Measurements from ENCODE around the gene LZTS3. TPM values are rescaled to one million over a fixed set of nuclear protein-coding genes. Genes with fewer than 3 reads are reported as not detected.
A peak's percentile ranks its signal among the peaks of the same experiment; 100 is the strongest.

LZTS3 gene
- total and polyA plus RNA-seq, 2 of the 13 experiments (the other 11 are each of a cell fraction or from before 2014, with no cell fraction given), result 10.1 to 31.3 TPM

DNA sequence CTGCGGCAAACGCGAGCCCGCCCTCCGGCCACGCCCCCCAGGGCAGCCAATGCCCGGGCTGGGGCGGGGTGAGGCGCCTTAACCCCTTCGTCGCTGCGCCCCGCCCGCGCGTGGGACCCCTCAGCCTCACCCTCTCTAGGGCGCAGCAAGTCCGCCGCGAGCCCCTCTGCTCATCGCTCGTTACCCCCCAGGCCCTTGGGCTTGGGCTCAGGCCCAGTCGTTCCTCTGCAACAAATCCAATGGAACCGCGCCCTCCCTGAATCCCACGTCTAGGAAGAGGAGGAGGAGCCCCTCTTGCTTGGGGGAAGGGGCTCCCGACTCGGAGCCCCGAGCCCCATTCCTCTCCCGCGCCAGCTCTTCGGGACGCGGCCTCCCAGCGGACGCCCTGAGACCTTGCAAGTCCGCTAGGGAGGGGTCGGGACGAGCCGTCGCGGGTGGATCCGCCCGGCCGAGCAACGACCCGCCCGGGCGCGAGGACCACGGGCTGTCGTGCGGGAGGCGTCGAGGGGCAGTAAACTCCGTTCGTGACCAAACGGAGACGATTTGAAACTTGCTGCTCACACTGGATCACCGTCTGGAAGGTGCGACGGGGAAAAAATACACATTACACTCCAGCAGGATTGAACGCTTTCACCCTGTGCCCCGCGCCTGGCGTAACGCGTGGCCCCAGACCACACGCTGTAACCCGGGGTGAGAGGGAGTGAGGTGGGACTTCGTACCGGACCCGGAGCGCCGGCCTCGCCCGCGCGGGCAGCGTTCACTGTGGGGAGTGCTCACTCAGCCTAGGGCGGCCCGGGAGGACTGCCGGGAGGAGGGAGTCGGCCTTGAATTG, 477 bp upstream of the LZTS3 start (continued):
- TF ChIP-seq, protein P1, sequence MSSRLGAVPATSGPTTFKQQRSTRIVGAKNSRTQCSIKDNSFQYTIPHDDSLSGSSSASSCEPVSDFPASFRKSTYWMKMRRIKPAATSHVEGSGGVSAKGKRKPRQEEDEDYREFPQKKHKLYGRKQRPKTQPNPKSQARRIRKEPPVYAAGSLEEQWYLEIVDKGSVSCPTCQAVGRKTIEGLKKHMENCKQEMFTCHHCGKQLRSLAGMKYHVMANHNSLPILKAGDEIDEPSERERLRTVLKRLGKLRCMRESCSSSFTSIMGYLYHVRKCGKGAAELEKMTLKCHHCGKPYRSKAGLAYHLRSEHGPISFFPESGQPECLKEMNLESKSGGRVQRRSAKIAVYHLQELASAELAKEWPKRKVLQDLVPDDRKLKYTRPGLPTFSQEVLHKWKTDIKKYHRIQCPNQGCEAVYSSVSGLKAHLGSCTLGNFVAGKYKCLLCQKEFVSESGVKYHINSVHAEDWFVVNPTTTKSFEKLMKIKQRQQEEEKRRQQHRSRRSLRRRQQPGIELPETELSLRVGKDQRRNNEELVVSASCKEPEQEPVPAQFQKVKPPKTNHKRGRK (CRISPR knock-in tag; IDR thresholded peaks at IDR 0.05), result peak; percentile 64
- TF ChIP-seq GLI4 (CRISPR knock-in tag; IDR thresholded peaks at IDR 0.05; ENCODE audit: borderline replicate concordance) (peak; percentile 96; the same call in 1 of the 2 replicates), ZSCAN22 (CRISPR knock-in tag; IDR thresholded peaks at IDR 0.05) (no peak), EZH2 (conservative IDR thresholded peaks at IDR 0.05; ENCODE audit: low read depth, low read length) (no peak), ZZZ3 (CRISPR knock-in tag; IDR thresholded peaks at IDR 0.05; ENCODE audit: borderline replicate concordance) (peak; percentile 74; the same call in 1 of the 2 replicates), ZNF703 (CRISPR knock-in tag; IDR thresholded peaks at IDR 0.05; ENCODE audit: borderline replicate concordance) (peak; percentile 66; the same call in 1 of the 2 replicates), SYNCRIP (IDR thresholded peaks at IDR 0.05; ENCODE audit: insufficient read depth, low read depth, low read length) (no peak), SAFB2 (CRISPR knock-in tag; IDR thresholded peaks at IDR 0.05; ENCODE audit: borderline replicate concordance, low read depth) (peak; percentile 51), HMG20A (CRISPR knock-in tag; IDR thresholded peaks at IDR 0.05; ENCODE audit: borderline replicate concordance) (no peak), ZNF180 (CRISPR knock-in tag; IDR thresholded peaks at IDR 0.05; ENCODE audit: borderline replicate concordance, low read depth) (no peak), ZNF292 (CRISPR knock-in tag; IDR thresholded peaks at IDR 0.05; ENCODE audit: borderline replicate concordance, low read depth) (peak; percentile 93; the same call in 1 of the 2 replicates), ZNF766 (CRISPR knock-in tag; IDR thresholded peaks at IDR 0.05; ENCODE audit: borderline replicate concordance) (no peak; the same call in 1 of the 2 replicates), NFKBIZ (CRISPR knock-in tag; IDR thresholded peaks at IDR 0.05) (peak; percentile 76)
- TF ChIP-seq, protein P2, sequence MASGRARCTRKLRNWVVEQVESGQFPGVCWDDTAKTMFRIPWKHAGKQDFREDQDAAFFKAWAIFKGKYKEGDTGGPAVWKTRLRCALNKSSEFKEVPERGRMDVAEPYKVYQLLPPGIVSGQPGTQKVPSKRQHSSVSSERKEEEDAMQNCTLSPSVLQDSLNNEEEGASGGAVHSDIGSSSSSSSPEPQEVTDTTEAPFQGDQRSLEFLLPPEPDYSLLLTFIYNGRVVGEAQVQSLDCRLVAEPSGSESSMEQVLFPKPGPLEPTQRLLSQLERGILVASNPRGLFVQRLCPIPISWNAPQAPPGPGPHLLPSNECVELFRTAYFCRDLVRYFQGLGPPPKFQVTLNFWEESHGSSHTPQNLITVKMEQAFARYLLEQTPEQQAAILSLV (CRISPR knock-in tag; IDR thresholded peaks at IDR 0.05; ENCODE audit: borderline replicate concordance), result peak; percentile 96
- TF ChIP-seq, protein P3, sequence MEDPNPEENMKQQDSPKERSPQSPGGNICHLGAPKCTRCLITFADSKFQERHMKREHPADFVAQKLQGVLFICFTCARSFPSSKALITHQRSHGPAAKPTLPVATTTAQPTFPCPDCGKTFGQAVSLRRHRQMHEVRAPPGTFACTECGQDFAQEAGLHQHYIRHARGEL (CRISPR knock-in tag; IDR thresholded peaks at IDR 0.05), result no peak
- TF ChIP-seq, protein P4, sequence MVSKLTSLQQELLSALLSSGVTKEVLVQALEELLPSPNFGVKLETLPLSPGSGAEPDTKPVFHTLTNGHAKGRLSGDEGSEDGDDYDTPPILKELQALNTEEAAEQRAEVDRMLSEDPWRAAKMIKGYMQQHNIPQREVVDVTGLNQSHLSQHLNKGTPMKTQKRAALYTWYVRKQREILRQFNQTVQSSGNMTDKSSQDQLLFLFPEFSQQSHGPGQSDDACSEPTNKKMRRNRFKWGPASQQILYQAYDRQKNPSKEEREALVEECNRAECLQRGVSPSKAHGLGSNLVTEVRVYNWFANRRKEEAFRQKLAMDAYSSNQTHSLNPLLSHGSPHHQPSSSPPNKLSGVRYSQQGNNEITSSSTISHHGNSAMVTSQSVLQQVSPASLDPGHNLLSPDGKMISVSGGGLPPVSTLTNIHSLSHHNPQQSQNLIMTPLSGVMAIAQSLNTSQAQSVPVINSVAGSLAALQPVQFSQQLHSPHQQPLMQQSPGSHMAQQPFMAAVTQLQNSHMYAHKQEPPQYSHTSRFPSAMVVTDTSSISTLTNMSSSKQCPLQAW (CRISPR knock-in tag; IDR thresholded peaks at IDR 0.05), result peak; percentile 71
- TF ChIP-seq, protein P5, sequence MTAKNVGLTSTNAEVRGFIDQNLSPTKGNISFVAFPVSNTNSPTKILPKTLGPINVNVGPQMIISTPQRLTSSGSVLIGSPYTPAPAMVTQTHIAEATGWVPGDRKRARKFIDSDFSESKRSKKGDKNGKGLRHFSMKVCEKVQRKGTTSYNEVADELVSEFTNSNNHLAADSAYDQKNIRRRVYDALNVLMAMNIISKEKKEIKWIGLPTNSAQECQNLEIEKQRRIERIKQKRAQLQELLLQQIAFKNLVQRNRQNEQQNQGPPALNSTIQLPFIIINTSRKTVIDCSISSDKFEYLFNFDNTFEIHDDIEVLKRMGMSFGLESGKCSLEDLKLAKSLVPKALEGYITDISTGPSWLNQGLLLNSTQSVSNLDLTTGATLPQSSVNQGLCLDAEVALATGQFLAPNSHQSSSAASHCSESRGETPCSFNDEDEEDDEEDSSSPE (CRISPR knock-in tag; IDR thresholded peaks at IDR 0.05), result peak; percentile 82
- TF ChIP-seq, protein P6, sequence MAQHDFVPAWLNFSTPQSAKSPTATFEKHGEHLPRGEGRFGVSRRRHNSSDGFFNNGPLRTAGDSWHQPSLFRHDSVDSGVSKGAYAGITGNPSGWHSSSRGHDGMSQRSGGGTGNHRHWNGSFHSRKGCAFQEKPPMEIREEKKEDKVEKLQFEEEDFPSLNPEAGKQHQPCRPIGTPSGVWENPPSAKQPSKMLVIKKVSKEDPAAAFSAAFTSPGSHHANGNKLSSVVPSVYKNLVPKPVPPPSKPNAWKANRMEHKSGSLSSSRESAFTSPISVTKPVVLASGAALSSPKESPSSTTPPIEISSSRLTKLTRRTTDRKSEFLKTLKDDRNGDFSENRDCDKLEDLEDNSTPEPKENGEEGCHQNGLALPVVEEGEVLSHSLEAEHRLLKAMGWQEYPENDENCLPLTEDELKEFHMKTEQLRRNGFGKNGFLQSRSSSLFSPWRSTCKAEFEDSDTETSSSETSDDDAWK (CRISPR knock-in tag; IDR thresholded peaks at IDR 0.05), result no peak
